Measurements from ENCODE around the gene GP1BB. TPM values are rescaled to one million over a fixed set of nuclear protein-coding genes. Genes with fewer than 3 reads are reported as not detected.

The GP1BB gene
- total RNA-seq, 1 donor from 2014 or later: 34.1 TPM

GRCh38 chr22:19719488-19720021 lies 3.8 kb upstream of the GP1BB start:
- Mint-ChIP-seq H3K36me3 (ENCODE audit: unreplicated experiment) (peaks cover 22% of the 10 kb centered on the region), H3K9me3 (ENCODE audit: unreplicated experiment) (no peaks in the 10 kb centered on the region), H3K27ac (ENCODE audit: unreplicated experiment) (no peak overlapping the region), H3K4me1 (ENCODE audit: unreplicated experiment) (peaks cover 34% of the 10 kb centered on the region), H3K4me3 (ENCODE audit: unreplicated experiment) (peak overlapping the region; percentile 66), H3K27me3 (ENCODE audit: unreplicated experiment) (no peaks in the 10 kb centered on the region)
- DNase-seq (ENCODE audit: extremely low spot score, unreplicated experiment): no peak
- TF ChIP-seq CTCF (IDR thresholded peaks at IDR 0.05): no peak

- Mint-ChIP-seq H3K9me3 (ENCODE audit: unreplicated experiment) (no peaks in the 10 kb centered on the region), H3K36me3 (ENCODE audit: unreplicated experiment) (peaks cover 24% of the 10 kb centered on the region), H3K27ac (ENCODE audit: unreplicated experiment) (no peak overlapping the region), H3K4me3 (ENCODE audit: unreplicated experiment) (no peak overlapping the region), H3K4me1 (ENCODE audit: unreplicated experiment) (peaks cover 33% of the 10 kb centered on the region), H3K27me3 (ENCODE audit: unreplicated experiment) (no peaks in the 10 kb centered on the region)
- no peak for TF ChIP-seq CTCF (IDR thresholded peaks at IDR 0.05)
- no peak for DNase-seq (ENCODE audit: extremely low spot score, unreplicated experiment)
Observed at GRCh38 chr22:19720150-19720827, 3.0 kb upstream of the GP1BB start.

GRCh38 chr22:19720999-19721329 lies 2.4 kb upstream of the GP1BB start:
- H3K36me3 Mint-ChIP-seq (ENCODE audit: unreplicated experiment): peaks cover 24% of the 10 kb centered on the region
- no peaks in the 10 kb centered on the region for H3K9me3 Mint-ChIP-seq (ENCODE audit: unreplicated experiment)
- no peaks in the 10 kb centered on the region for H3K27me3 Mint-ChIP-seq (ENCODE audit: unreplicated experiment)
- H3K4me3 Mint-ChIP-seq (ENCODE audit: unreplicated experiment): no peak overlapping the region
- H3K27ac Mint-ChIP-seq (ENCODE audit: unreplicated experiment): no peak overlapping the region
- TF ChIP-seq CTCF (IDR thresholded peaks at IDR 0.05): no peak
- no peak for DNase-seq (ENCODE audit: extremely low spot score, unreplicated experiment)
- peaks cover 27% of the 10 kb centered on the region for H3K4me1 Mint-ChIP-seq (ENCODE audit: unreplicated experiment)

- H3K4me1 Mint-ChIP-seq (ENCODE audit: unreplicated experiment): peaks cover 21% of the 10 kb centered on the region
- H3K27me3 Mint-ChIP-seq (ENCODE audit: unreplicated experiment): no peaks in the 10 kb centered on the region
- DNase-seq (ENCODE audit: extremely low spot score, unreplicated experiment): no peak
- H3K36me3 Mint-ChIP-seq (ENCODE audit: unreplicated experiment): peaks cover 24% of the 10 kb centered on the region
- no peak for TF ChIP-seq CTCF (IDR thresholded peaks at IDR 0.05)
- H3K27ac Mint-ChIP-seq (ENCODE audit: unreplicated experiment): no peak overlapping the region
- H3K9me3 Mint-ChIP-seq (ENCODE audit: unreplicated experiment): no peaks in the 10 kb centered on the region
- no peak overlapping the region for H3K4me3 Mint-ChIP-seq (ENCODE audit: unreplicated experiment)
Observed at GRCh38 chr22:19721330-19722177, 1.8 kb upstream of the GP1BB start.
